ENCODE results near the gene TXN2. TPM values are rescaled to one million over a fixed set of nuclear protein-coding genes. Genes with fewer than 3 reads are reported as not detected.

TXN2 gene
- total and polyA plus RNA-seq, 2 of the 4 experiments (the other 2 are of a cell fraction): 49.6 to 166 TPM

- H2AFZ ChIP-seq (replicated peaks; ENCODE audit: low read length, poor library complexity): peak overlapping the region; percentile 3
- H3K4ac ChIP-seq (ENCODE audit: low read depth, low read length): peak overlapping the region; percentile 100
- peak overlapping the region; percentile 95 for H2BK20ac ChIP-seq (ENCODE audit: low read depth, low read length)
- H3K4me1 ChIP-seq (ENCODE audit: control insufficient read depth, insufficient read depth, low read length): peaks cover 35% of the 10 kb centered on the region
- peak overlapping the region; percentile 100 for H2BK120ac ChIP-seq (ENCODE audit: low read depth, low read length)
- peak overlapping the region; percentile 97 for H3K23ac ChIP-seq (ENCODE audit: low read depth, low read length)
- peak overlapping the region; percentile 63; the same call in 1 of the 2 replicates for H3K56ac ChIP-seq (ENCODE audit: extremely low read depth, insufficient read depth, low read length)
- in situ Hi-C loops (cut with MboI; ENCODE audit: low sequenced_read_pairs): no loop called here
- peaks cover 29% of the 10 kb centered on the region for H3K36me3 ChIP-seq (ENCODE audit: control insufficient read depth, insufficient read depth, low read length)
- TF ChIP-seq BHLHE40 (IDR thresholded peaks at IDR 0.05; ENCODE audit: low read depth, low read length): peak; percentile 22; the same call in 1 of the 2 replicates
- TF ChIP-seq CEBPB (IDR thresholded peaks at IDR 0.05; ENCODE audit: low read depth, low read length): peak; percentile 65
- TF ChIP-seq FOS (IDR thresholded peaks at IDR 0.05; ENCODE audit: low read depth, low read length): no peak
- H3K27ac ChIP-seq (ENCODE audit: insufficient read depth, low read length): peak overlapping the region; percentile 59
- peak overlapping the region; percentile 100 for H3K14ac ChIP-seq (replicated peaks; ENCODE audit: low read depth, low read length)
- POLR2A ChIA-PET (ENCODE audit: unreplicated experiment): interaction anchor here (0.6 to 4.9 kb wide), 4 partner anchors 53 to 140 kb away, joined by 3 to 30 read pairs (median 10); partner anchors contain the start of gene MYH9
- DNase-seq (peak; percentile 60), ATAC-seq (ENCODE audit: low read depth) (no peak)
- no peaks in the 10 kb centered on the region for H3K9me3 ChIP-seq (ENCODE audit: control insufficient read depth, insufficient read depth, low read length)
- peak overlapping the region; percentile 47 for H4K5ac ChIP-seq (ENCODE audit: low read depth, low read length)
- peaks cover 27% of the 10 kb centered on the region for H3K9me1 ChIP-seq (ENCODE audit: insufficient read depth, low read length)
- peak overlapping the region; percentile 90; the same call in 2 of the 3 replicates for H2BK15ac ChIP-seq (ENCODE audit: low read depth, low read length)
- peak overlapping the region; percentile 93 for H2AK9ac ChIP-seq (replicated peaks; ENCODE audit: low read depth, low read length, poor library complexity)
- peak overlapping the region; percentile 43; the same call in 1 of the 2 replicates for H3K9ac ChIP-seq (ENCODE audit: low read depth, low read length)
- H4K8ac ChIP-seq (ENCODE audit: low read depth in 2 of 2, low read length in 2 of 2): peak overlapping the region; percentile 52 to 87; a peak in 3 of 4 replicates
- intact Hi-C loops (cut with micrococcal nuclease): loop anchor here (2.0 kb wide), 1 partner anchor 143 kb away; no protein-coding TSS in a partner anchor
- peak overlapping the region; percentile 94 for H2BK5ac ChIP-seq (ENCODE audit: low read depth, low read length, poor library complexity, severe bottlenecking)
- dilution Hi-C loops (cut with HindIII; ENCODE audit: low sequenced_read_pairs, unreplicated experiment): no loop called here
- H2AK5ac ChIP-seq (ENCODE audit: low read depth, low read length): peak overlapping the region; percentile 99
- H3K4me2 ChIP-seq (ENCODE audit: low read depth, low read length): peak overlapping the region; percentile 19; the same call in 1 of the 2 replicates
- H4K20me1 ChIP-seq (ENCODE audit: insufficient read depth, low read length): peaks cover 19% of the 10 kb centered on the region
- H3K27me3 ChIP-seq (ENCODE audit: control insufficient read depth, insufficient read depth, low read length): no peaks in the 10 kb centered on the region
- peaks cover 28 to 73% of the 10 kb centered on the region in 2 experiments for H3K79me1 ChIP-seq (ENCODE audit: low read depth in 1 of 2, low read length in 2 of 2)
- CTCF ChIA-PET: interaction anchor here (1.0 to 3.8 kb wide), 10 partner anchors 17 to 175 kb away, joined by 3 to 17 read pairs (median 6); partner anchors contain the start of gene MYH9
- no TSS peak for BruUV-seq (replicated peaks)
- H4K91ac ChIP-seq (ENCODE audit: insufficient read depth, low read depth, low read length): peak overlapping the region; percentile 94
- H3K4me3 ChIP-seq (ENCODE audit: insufficient read depth, low read depth, low read length): no peak overlapping the region
- H3K18ac ChIP-seq (ENCODE audit: low read depth, low read length): peak overlapping the region; percentile 71
- WGBS, 2 experiments (ENCODE audit: extremely low coverage in 2 of 2, insufficient read length in 1 of 2): 79% methylated on average over 6 of the region's 14 CpGs; no CpG with 5 or more reads in 1 of the 2 experiments
Observed at GRCh38 chr22:36471341-36471821, 10.1 kb downstream of the TXN2 start.

All from IMR-90 (cell line).